ENCODE results near the gene STRN4. TPM values are rescaled to one million over a fixed set of nuclear protein-coding genes. Genes with fewer than 3 reads are reported as not detected.

The STRN4 gene
- total RNA-seq, 4 donors from 2014 or later = 55.1 to 109 (median 81.8) TPM

- Histone ChIP-seq H3K36me3 (no peaks in the 10 kb centered on the region), H3K4me3 (no peak overlapping the region), H3K4me1 (no peaks in the 10 kb centered on the region), H3K27me3 (no peaks in the 10 kb centered on the region), H3K27ac (no peak overlapping the region), H3K9me3 (no peaks in the 10 kb centered on the region)
- no peak for DNase-seq
- TF ChIP-seq POLR2A (IDR thresholded peaks at IDR 0.05) (no peak), CTCF (IDR thresholded peaks at IDR 0.05) (no peak)
- intact Hi-C loops (cut with DNase I; ENCODE audit: low total_unique reads) = no loop called here
Measured at GRCh38 chr19:46730187-46730586, 16.1 kb downstream of the STRN4 start.

GRCh38 chr19:46729696-46730095 is 16.6 kb downstream of the STRN4 start:
- intact Hi-C loops (cut with DNase I; ENCODE audit: low total_unique reads) = no loop called here
- no peaks in the 10 kb centered on the region for H3K36me3 ChIP-seq
- no peak for TF ChIP-seq CTCF (IDR thresholded peaks at IDR 0.05)
- TF ChIP-seq POLR2A (IDR thresholded peaks at IDR 0.05) = no peak

GRCh38 chr19:46728693-46729339 is 17.4 kb downstream of the STRN4 start:
- intact Hi-C loops (cut with DNase I; ENCODE audit: low total_unique reads) = no loop called here
- H3K9me3 ChIP-seq = no peaks in the 10 kb centered on the region
- peak; percentile 75 for DNase-seq
- no peaks in the 10 kb centered on the region for H3K4me1 ChIP-seq
- peak overlapping the region; percentile 52 to 69 for H3K27ac ChIP-seq
- H3K4me3 ChIP-seq = no peak overlapping the region
- no peaks in the 10 kb centered on the region for H3K36me3 ChIP-seq
- TF ChIP-seq CTCF (IDR thresholded peaks at IDR 0.05) (peak; percentile 88 to 97 (median 90)), POLR2A (IDR thresholded peaks at IDR 0.05) (no peak)
- H3K27me3 ChIP-seq = no peaks in the 10 kb centered on the region

More at GRCh38 chr19:46729696-46730095, 16.6 kb downstream of the STRN4 start:
- H3K27ac ChIP-seq = no peak overlapping the region
- H3K27me3 ChIP-seq = no peaks in the 10 kb centered on the region
- no peaks in the 10 kb centered on the region for H3K9me3 ChIP-seq
- H3K4me1 ChIP-seq = no peaks in the 10 kb centered on the region
- DNase-seq = no peak
- no peak overlapping the region for H3K4me3 ChIP-seq

- Histone ChIP-seq H3K27ac (peak overlapping the region; percentile 52 to 69), H3K9me3 (no peaks in the 10 kb centered on the region), H3K4me1 (no peaks in the 10 kb centered on the region), H3K36me3 (no peaks in the 10 kb centered on the region), H3K27me3 (no peaks in the 10 kb centered on the region), H3K4me3 (no peak overlapping the region)
- TF ChIP-seq CTCF (IDR thresholded peaks at IDR 0.05) (no peak), POLR2A (IDR thresholded peaks at IDR 0.05) (no peak)
- intact Hi-C loops (cut with DNase I; ENCODE audit: low total_unique reads) = no loop called here
- DNase-seq = peak in 1 of 2 donors; percentile 52
Measured at GRCh38 chr19:46728208-46728607, 18.0 kb downstream of the STRN4 start.

- TF ChIP-seq POLR2A (IDR thresholded peaks at IDR 0.05) = no peak
- TF ChIP-seq CTCF (IDR thresholded peaks at IDR 0.05) = no peak
- Histone ChIP-seq H3K36me3 (no peaks in the 10 kb centered on the region), H3K27me3 (no peaks in the 10 kb centered on the region), H3K4me3 (no peak overlapping the region), H3K9me3 (no peaks in the 10 kb centered on the region), H3K27ac (peak overlapping the region; percentile 52 to 69), H3K4me1 (no peaks in the 10 kb centered on the region)
- intact Hi-C loops (cut with DNase I; ENCODE audit: low total_unique reads) = no loop called here
- DNase-seq = no peak
Measured at GRCh38 chr19:46727757-46728156, 18.5 kb downstream of the STRN4 start.

All from uterus (tissue), 4 donors.